ENCODE measurements around the gene LBH. TPM values are rescaled to one million over a fixed set of nuclear protein-coding genes. Genes with fewer than 3 reads are reported as not detected.

LBH gene
- total RNA-seq, 8 experiments from 2014 or later, result 3.0 to 88.7 (median 52.3) TPM

GRCh38 chr2:30287857-30288513 lies 56.7 kb downstream of the LBH start:
- ATAC-seq (replicated peaks in 6 of 8), result no peak
- peaks cover 0 to 8% of the 10 kb centered on the region in 2 donors for H3K4me1 ChIP-seq (replicated peaks in 1 of 2)
- in situ Hi-C loops (cut with MboI; ENCODE audit: low pct_unique_long_range_greater_than_20kb in 2 of 9, low sequenced_read_pairs in 9 of 9, unreplicated experiment in 9 of 9), result no loop called here
- 13 to 83% (median 56%) methylated on average over 1 to 4 of the region's 4 CpGs for WGBS, 10 experiments
- H3K4me3 ChIP-seq, result no peak overlapping the region
- no peak overlapping the region for H3K27ac ChIP-seq

GRCh38 chr2:30288561-30288960 lies 57.2 kb downstream of the LBH start:
- WGBS, 10 experiments, result 0 to 100% (median 25%) methylated on average over 1 to 2 of the region's 2 CpGs; no CpG with 5 or more reads in 1 of the 10 experiments
- peaks cover 0 to 8% of the 10 kb centered on the region in 2 donors for H3K4me1 ChIP-seq (replicated peaks in 1 of 2)
- peak in 2 of 8 experiments; percentile 27 to 29 for ATAC-seq (replicated peaks in 6 of 8)
- in situ Hi-C loops (cut with MboI; ENCODE audit: low pct_unique_long_range_greater_than_20kb in 2 of 9, low sequenced_read_pairs in 9 of 9, unreplicated experiment in 9 of 9), result no loop called here
- H3K27ac ChIP-seq, result no peak overlapping the region
- H3K4me3 ChIP-seq, result no peak overlapping the region

GRCh38 chr2:30293303-30293921 lies 62.1 kb downstream of the LBH start:
- no peaks in the 10 kb centered on the region for H3K4me1 ChIP-seq (replicated peaks in 1 of 2)
- H3K27ac ChIP-seq, result no peak overlapping the region
- H3K4me3 ChIP-seq, result no peak overlapping the region
- WGBS, 10 experiments, result 28 to 83% (median 51%) methylated on average over 1 to 9 of the region's 12 CpGs; no CpG with 5 or more reads in 2 of the 10 experiments
- ATAC-seq (replicated peaks in 6 of 8), result peak in 4 of 8 experiments; percentile 23 to 74 (median 36)
- in situ Hi-C loops (cut with MboI; ENCODE audit: low pct_unique_long_range_greater_than_20kb in 2 of 9, low sequenced_read_pairs in 9 of 9, unreplicated experiment in 9 of 9), result no loop called here

DNA sequence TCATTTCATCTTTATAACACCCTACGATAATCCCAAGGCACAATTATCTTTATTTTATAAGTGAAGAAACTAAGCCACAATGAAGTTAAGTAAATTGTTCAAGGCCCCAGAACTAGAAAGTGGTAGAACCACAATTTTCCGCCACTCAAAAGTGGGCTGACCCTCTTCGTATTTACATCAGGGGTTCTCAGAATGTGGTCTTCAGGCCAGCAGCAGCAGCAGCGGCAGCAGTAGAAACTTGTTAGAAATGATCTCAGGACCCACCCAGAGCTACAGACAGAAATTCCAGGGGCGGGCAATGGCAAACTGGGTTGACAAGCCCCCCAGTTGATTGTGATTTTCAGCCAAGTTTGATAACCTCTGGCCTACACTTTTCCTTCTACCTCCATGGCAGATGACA lies 62.8 kb downstream of the LBH start:
- Histone ChIP-seq H3K27ac (no peak overlapping the region), H3K4me3 (no peak overlapping the region), H3K4me1 (replicated peaks in 1 of 2) (no peaks in the 10 kb centered on the region)
- in situ Hi-C loops (cut with MboI; ENCODE audit: low pct_unique_long_range_greater_than_20kb in 2 of 9, low sequenced_read_pairs in 9 of 9, unreplicated experiment in 9 of 9), result no loop called here
- ATAC-seq (replicated peaks in 6 of 8), result no peak
- WGBS, 10 experiments, result 71 to 100% (median 88%) methylated on average over 2 to 5 of the region's 5 CpGs

DNA sequence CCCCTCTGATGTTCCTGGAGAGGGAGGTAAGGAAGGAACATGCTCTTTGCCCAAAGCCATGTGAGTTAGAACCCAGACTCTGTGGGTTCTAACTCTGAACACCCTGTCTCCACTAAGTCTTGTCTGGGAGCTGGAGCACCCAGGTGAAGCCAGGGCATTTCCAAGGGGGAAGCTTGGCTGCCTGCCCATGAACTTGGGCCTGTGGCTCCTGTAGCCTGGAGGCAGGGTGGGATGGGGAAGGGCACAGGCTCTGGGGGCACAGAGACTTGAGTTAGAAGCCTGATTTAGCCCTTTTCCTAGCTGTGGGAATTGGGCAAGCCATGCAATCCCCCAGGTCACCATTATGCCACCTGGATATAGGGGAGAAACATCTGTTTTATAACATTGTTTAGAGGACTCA lies 65.2 kb downstream of the LBH start:
- no peak overlapping the region for H3K27ac ChIP-seq
- in situ Hi-C loops (cut with MboI; ENCODE audit: low pct_unique_long_range_greater_than_20kb in 2 of 9, low sequenced_read_pairs in 9 of 9, unreplicated experiment in 9 of 9), result no loop called here
- ATAC-seq (replicated peaks in 6 of 8), result no peak
- no peaks in the 10 kb centered on the region for H3K4me1 ChIP-seq (replicated peaks in 1 of 2)
- H3K4me3 ChIP-seq, result no peak overlapping the region

GRCh38 chr2:30298302-30298701 lies 67.0 kb downstream of the LBH start:
- ATAC-seq (replicated peaks in 6 of 8), result no peak
- in situ Hi-C loops (cut with MboI; ENCODE audit: low pct_unique_long_range_greater_than_20kb in 2 of 9, low sequenced_read_pairs in 9 of 9, unreplicated experiment in 9 of 9), result no loop called here
- no peak overlapping the region for H3K27ac ChIP-seq
- peaks cover 0 to 4% of the 10 kb centered on the region in 2 donors for H3K4me1 ChIP-seq (replicated peaks in 1 of 2)
- 40 to 95% (median 90%) methylated on average over 1 to 6 of the region's 6 CpGs; no CpG with 5 or more reads in 2 of the 10 experiments for WGBS, 10 experiments
- H3K4me3 ChIP-seq, result no peak overlapping the region

- no peak overlapping the region for H3K27ac ChIP-seq
- no peak overlapping the region for H3K4me3 ChIP-seq
- H3K4me1 ChIP-seq (replicated peaks in 1 of 2), result peaks cover 0 to 4% of the 10 kb centered on the region in 2 donors
- in situ Hi-C loops (cut with MboI; ENCODE audit: low pct_unique_long_range_greater_than_20kb in 2 of 9, low sequenced_read_pairs in 9 of 9, unreplicated experiment in 9 of 9), result no loop called here
- WGBS, 10 experiments, result 17 to 83% (median 60%) methylated on average over 1 to 3 of the region's 3 CpGs; no CpG with 5 or more reads in 5 of the 10 experiments
- no peak for ATAC-seq (replicated peaks in 6 of 8)
Measured at GRCh38 chr2:30300122-30300455, 68.8 kb downstream of the LBH start.

GRCh38 chr2:30300456-30301221 lies 69.3 kb downstream of the LBH start:
- Histone ChIP-seq H3K4me1 (replicated peaks in 1 of 2) (peaks cover 0 to 4% of the 10 kb centered on the region in 2 donors), H3K4me3 (no peak overlapping the region), H3K27ac (no peak overlapping the region)
- 13 to 88% (median 61%) methylated on average over 1 to 6 of the region's 6 CpGs for WGBS, 10 experiments
- ATAC-seq (replicated peaks in 6 of 8), result peak in 4 of 8 experiments; percentile 25 to 74 (median 41)
- in situ Hi-C loops (cut with MboI; ENCODE audit: low pct_unique_long_range_greater_than_20kb in 2 of 9, low sequenced_read_pairs in 9 of 9, unreplicated experiment in 9 of 9), result no loop called here

DNA sequence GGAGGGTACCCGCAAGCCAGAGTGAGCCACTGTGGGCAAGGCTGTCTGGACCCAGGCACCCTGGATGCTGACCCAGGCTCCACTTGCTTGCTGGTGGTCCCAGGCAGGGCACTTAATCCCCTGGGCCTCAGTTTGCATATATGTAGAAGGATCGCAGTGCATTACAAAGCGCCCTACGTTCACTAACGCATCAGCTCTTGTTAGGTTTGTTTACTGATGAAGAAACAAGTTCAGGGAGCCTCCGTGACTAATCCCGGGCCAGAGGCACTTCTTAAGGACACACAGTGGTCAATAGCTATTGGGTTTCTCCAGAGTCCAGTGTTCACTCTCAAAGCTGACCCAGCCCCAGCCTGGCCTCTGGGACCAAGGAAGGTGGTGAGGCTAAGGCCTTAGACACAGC lies 70.2 kb downstream of the LBH start:
- no peak overlapping the region for H3K27ac ChIP-seq
- WGBS, 10 experiments, result 67 to 100% (median 90%) methylated on average over 1 to 7 of the region's 7 CpGs; no CpG with 5 or more reads in 6 of the 10 experiments
- no peak overlapping the region for H3K4me3 ChIP-seq
- in situ Hi-C loops (cut with MboI; ENCODE audit: low pct_unique_long_range_greater_than_20kb in 2 of 9, low sequenced_read_pairs in 9 of 9, unreplicated experiment in 9 of 9), result no loop called here
- H3K4me1 ChIP-seq (replicated peaks in 1 of 2), result peaks cover 0 to 4% of the 10 kb centered on the region in 2 donors
- peak in 1 of 8 experiments; percentile 7 for ATAC-seq (replicated peaks in 6 of 8)

DNA sequence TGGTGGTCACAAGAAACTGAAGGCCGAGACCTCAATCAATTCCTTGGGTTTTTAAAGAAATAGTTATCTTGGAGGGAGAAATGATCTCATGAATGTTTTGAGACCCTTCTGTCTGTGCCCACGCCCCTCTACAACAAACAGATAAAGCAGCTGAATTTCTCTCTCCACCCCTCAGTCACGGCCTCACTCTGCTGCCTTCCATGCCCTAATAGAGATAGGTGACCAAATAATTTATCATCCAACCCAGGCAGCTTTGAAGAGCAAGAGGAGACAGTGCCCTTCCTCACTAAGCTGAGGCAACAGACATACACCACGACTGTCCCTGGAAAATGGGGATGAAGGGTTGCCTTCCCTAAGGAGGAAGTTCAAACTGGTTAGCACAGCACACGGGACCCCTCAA lies 71.2 kb downstream of the LBH start:
- Histone ChIP-seq H3K27ac (no peak overlapping the region), H3K4me1 (replicated peaks in 1 of 2) (peaks cover 0 to 4% of the 10 kb centered on the region in 2 donors), H3K4me3 (no peak overlapping the region)
- no peak for ATAC-seq (replicated peaks in 6 of 8)
- 61 to 93% (median 88%) methylated on average over 2 to 3 of the region's 5 CpGs; no CpG with 5 or more reads in 5 of the 10 experiments for WGBS, 10 experiments
- in situ Hi-C loops (cut with MboI; ENCODE audit: low pct_unique_long_range_greater_than_20kb in 2 of 9, low sequenced_read_pairs in 9 of 9, unreplicated experiment in 9 of 9), result no loop called here

DNA sequence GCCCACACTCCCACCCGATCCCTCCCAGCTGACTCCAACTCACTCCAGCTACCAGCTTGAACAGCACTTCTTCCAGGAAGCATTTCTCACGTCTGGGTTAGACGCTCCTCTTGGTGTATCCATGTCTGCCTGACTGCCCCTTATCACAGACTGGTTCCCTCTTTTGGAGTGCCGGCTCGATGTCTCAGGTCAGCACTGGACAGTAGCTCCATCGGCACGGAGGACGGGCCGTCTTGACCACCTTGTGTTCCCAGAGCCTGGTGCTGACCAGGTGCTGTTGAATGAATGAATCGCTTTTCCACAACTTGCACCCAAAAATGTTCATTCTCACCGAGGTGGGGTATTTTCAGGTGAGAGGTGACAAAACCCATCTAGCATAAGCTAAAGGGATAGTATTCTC lies 71.8 kb downstream of the LBH start:
- Histone ChIP-seq H3K27ac (no peak overlapping the region), H3K4me1 (replicated peaks in 1 of 2) (peaks cover 0 to 4% of the 10 kb centered on the region in 2 donors), H3K4me3 (no peak overlapping the region)
- no peak for ATAC-seq (replicated peaks in 6 of 8)
- 53 to 100% (median 88%) methylated on average over 2 to 8 of the region's 11 CpGs; no CpG with 5 or more reads in 4 of the 10 experiments for WGBS, 10 experiments
- in situ Hi-C loops (cut with MboI; ENCODE audit: low pct_unique_long_range_greater_than_20kb in 2 of 9, low sequenced_read_pairs in 9 of 9, unreplicated experiment in 9 of 9), result no loop called here

- in situ Hi-C loops (cut with MboI; ENCODE audit: low pct_unique_long_range_greater_than_20kb in 2 of 9, low sequenced_read_pairs in 9 of 9, unreplicated experiment in 9 of 9), result no loop called here
- peaks cover 0 to 4% of the 10 kb centered on the region in 2 donors for H3K4me1 ChIP-seq (replicated peaks in 1 of 2)
- no peak overlapping the region for H3K4me3 ChIP-seq
- ATAC-seq (replicated peaks in 6 of 8), result no peak
- H3K27ac ChIP-seq, result no peak overlapping the region
Measured at GRCh38 chr2:30305235-30305634, 73.9 kb downstream of the LBH start.

DNA sequence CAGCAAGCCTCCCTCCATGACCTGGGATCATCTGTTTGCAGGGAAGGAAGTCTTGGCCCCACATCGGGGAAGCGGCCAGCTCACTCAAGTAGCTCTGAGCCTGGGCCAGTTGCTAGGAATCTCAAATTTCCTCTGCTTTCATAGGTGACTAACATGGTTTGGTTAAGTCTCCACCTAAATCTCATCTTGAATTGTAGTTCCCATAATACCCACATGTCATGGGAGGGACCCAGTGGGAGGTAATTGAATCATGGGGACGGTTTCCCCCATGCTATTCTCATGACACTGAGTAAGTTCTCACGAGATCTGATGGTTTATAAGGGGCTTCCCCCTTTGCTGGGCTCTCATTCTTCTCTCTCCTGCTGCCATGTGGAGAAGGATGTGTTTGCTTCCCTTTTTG lies 75.2 kb downstream of the LBH start:
- Histone ChIP-seq H3K4me3 (no peak overlapping the region), H3K4me1 (replicated peaks in 1 of 2) (peaks cover 0 to 4% of the 10 kb centered on the region in 2 donors), H3K27ac (no peak overlapping the region)
- 58 to 100% (median 76%) methylated on average over 1 to 3 of the region's 4 CpGs; no CpG with 5 or more reads in 6 of the 10 experiments for WGBS, 10 experiments
- in situ Hi-C loops (cut with MboI; ENCODE audit: low pct_unique_long_range_greater_than_20kb in 2 of 9, low sequenced_read_pairs in 9 of 9, unreplicated experiment in 9 of 9), result no loop called here
- ATAC-seq (replicated peaks in 6 of 8), result no peak
